GM23248 (cell line): ENCODE data around the gene NCMAP. TPM values are rescaled to one million over a fixed set of nuclear protein-coding genes. Genes with fewer than 3 reads are reported as not detected.

ENCODE experiments used
- DNase-seq: peaks from one replicate; pipeline ENCODE4 v3.0.0-alpha.2; 2015
- H2AFZ ChIP-seq: fragments of 200-600 bp; sonication (generic); 2 replicates; pipeline ENCODE4 v1.6.1; 2016; ENCODE audit warnings: antibody characterized with exemption
- H3F3A ChIP-seq: fragments of 200-600 bp; sonication (generic); 2 replicates; pipeline ENCODE4 v1.6.1; 2016; ENCODE audit warnings: mild to moderate bottlenecking, antibody characterized with exemption, mixed run types; ENCODE audit not compliant: insufficient read depth
- H3K27ac ChIP-seq: fragments of 200-600 bp; sonication (generic); 2 replicates; pipeline ENCODE4 v1.5.1; 2016; ENCODE audit warnings: mild to moderate bottlenecking
- H3K27me3 ChIP-seq: fragments of 200-600 bp; sonication (generic); replicated peaks from 2 replicates; pipeline ENCODE4 v1.6.1; 2016; ENCODE audit warnings: mild to moderate bottlenecking; ENCODE audit not compliant: insufficient read depth
- H3K36me3 ChIP-seq: fragments of 200-600 bp; sonication (generic); 2 replicates; pipeline ENCODE4 v1.6.1; 2016; ENCODE audit warnings: low read depth, mild to moderate bottlenecking
- H3K4me1 ChIP-seq: fragments of 200-600 bp; sonication (generic); 2 replicates; pipeline ENCODE4 v1.6.1; 2016; ENCODE audit warnings: mild to moderate bottlenecking; ENCODE audit not compliant: insufficient read depth
- H3K4me2 ChIP-seq: fragments of 200-600 bp; sonication (generic); one replicate; pipeline ENCODE4 v1.6.1; 2016; ENCODE audit warnings: mild to moderate bottlenecking; ENCODE audit not compliant: unreplicated experiment
- H3K4me3 ChIP-seq: fragments of 200-600 bp; sonication (generic); 2 replicates; pipeline ENCODE4 v1.5.1; 2016; ENCODE audit warnings: mild to moderate bottlenecking
- H3K79me2 ChIP-seq: fragments of 200-600 bp; sonication (generic); 2 replicates; pipeline ENCODE4 v1.6.1; 2016; ENCODE audit warnings: mild to moderate bottlenecking; ENCODE audit not compliant: insufficient read depth
- H3K9ac ChIP-seq: fragments of 200-600 bp; sonication (generic); 2 replicates; pipeline ENCODE4 v1.6.1; 2016; ENCODE audit warnings: mild to moderate bottlenecking
- H3K9me2 ChIP-seq: fragments of 200-600 bp; sonication (generic); 2 replicates; pipeline ENCODE4 v1.6.1; 2016; ENCODE audit warnings: mixed run types, mild to moderate bottlenecking, moderate library complexity; ENCODE audit not compliant: insufficient read depth
- H3K9me3 ChIP-seq: fragments of 200-600 bp; sonication (generic); one replicate; pipeline ENCODE4 v1.6.1; 2017; ENCODE audit warnings: low read depth
- H4K20me1 ChIP-seq: fragments of 200-600 bp; sonication (generic); 2 replicates; pipeline ENCODE4 v1.6.0; 2016; ENCODE audit not compliant: insufficient read depth
- EZH2 ChIP-seq: fragments of 200-600 bp; sonication (generic); IDR thresholded peaks from 2 replicates; pipeline ENCODE4 v1.6.1; 2018; ENCODE audit warnings: antibody characterized with exemption, mild to moderate bottlenecking; ENCODE audit not compliant: insufficient read depth, poor library complexity, severe bottlenecking
- EZH2phosphoT487 ChIP-seq: fragments of 200-600 bp; sonication (generic); IDR thresholded peaks from 2 replicates; pipeline ENCODE4 v1.6.1; 2018; ENCODE audit warnings: antibody characterized with exemption, moderate library complexity, mild to moderate bottlenecking, low read depth; ENCODE audit not compliant: insufficient read depth
- WGBS, 2 experiments: methylation state at CpG; one replicate each; pipeline ENCODE4 v1.1.6; 2015 to 2017; ENCODE audit warnings: low lambda C conversion rate in 2 of 2, low coverage in 1 of 2; ENCODE audit errors: missing lambda C conversion rate in 2 of 2; 5-methylcytosine and 5-hydroxymethylcytosine counted together
- in situ Hi-C: fragments of 300-500 bp; cut with MboI; formaldehyde crosslinking; loops from 2 replicates; pipeline ENCODE4 v1.15.0; 2020
- polyA plus RNA-seq: library from polyadenylated mRNA; unstranded; fragments of >200 nt; fragmentation: Nextera tagmentation; extraction: Ambion mirVana; gene quantifications from 2 replicates; pipeline ENCODE4 v1.2.1, GENCODE V29; 2016
- total RNA-seq: library from RNA; depleted of rRNA; stranded (reverse); fragments of >200 nt; shearing (Covaris generic); gene quantifications from 2 replicates; pipeline ENCODE4 v1.2.3, GENCODE V29; 2014

NCMAP gene
- total and polyA plus RNA-seq, 2 experiments from 2014 or later = not detected

DNA sequence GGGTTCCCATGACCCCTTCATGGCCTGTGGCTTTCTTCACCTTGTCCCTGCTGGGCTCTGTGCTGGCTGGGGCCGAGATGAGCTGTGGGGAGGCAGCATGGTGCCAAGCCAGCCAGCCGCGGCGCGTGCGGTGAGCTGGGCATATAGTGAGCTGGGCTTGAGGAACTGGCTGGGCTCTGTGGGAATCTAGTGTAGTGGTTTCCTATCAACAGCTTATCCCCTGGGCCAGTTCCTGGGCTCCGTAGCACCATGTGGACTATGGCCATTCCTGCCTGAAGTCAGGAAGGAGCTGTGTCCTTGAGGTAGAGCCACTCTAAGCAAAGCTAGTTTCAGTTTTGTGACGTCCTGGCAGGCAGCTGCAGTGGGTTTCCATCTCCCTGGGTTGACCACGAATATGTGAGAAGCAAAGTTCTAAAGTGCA, 1.8 kb downstream of the NCMAP start:
- in situ Hi-C loops = no loop called here
- Histone ChIP-seq H3K9me2 (no peaks in the 10 kb centered on the region), H3K9me3 (no peaks in the 10 kb centered on the region), H3K79me2 (no peaks in the 10 kb centered on the region), H2AFZ (no peak overlapping the region), H3K27me3 (peaks cover 43% of the 10 kb centered on the region), H3K36me3 (no peaks in the 10 kb centered on the region), H4K20me1 (no peaks in the 10 kb centered on the region), H3F3A (no peaks in the 10 kb centered on the region), H3K27ac (no peak overlapping the region), H3K4me2 (no peak overlapping the region), H3K4me1 (no peaks in the 10 kb centered on the region), H3K9ac (no peak overlapping the region), H3K4me3 (no peak overlapping the region)
- DNase-seq = no peak
- TF ChIP-seq EZH2phosphoT487 = no peak
- TF ChIP-seq EZH2 = no peak
- 68 to 80% methylated on average over 9 of the region's 9 CpGs for WGBS, 2 experiments

DNA sequence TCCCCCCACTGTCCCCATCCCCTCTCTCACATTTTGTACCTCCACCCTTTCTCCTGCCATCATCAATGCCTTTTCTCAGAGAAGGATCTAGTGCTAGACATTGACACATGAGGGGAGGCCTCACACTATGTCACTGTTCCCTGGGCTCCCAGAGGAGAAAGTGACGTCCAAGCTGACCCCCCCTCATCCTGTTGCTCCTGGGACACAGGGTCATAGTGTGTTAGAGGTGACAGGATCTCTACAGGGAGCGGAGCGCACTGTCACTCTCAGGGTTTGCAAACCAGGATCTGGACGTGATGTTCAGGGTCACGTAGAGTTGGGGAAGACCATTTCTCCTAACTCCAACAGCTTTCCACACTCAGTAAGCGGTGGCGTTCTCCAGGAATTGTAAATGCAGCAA, 2.6 kb downstream of the NCMAP start:
- DNase-seq = no peak
- no peaks in the 10 kb centered on the region for H4K20me1 ChIP-seq
- no peak overlapping the region for H3K9ac ChIP-seq
- WGBS, 2 experiments = 60 to 63% methylated on average over 7 of the region's 7 CpGs
- no peak overlapping the region for H3K27ac ChIP-seq
- H3K9me3 ChIP-seq = no peaks in the 10 kb centered on the region
- H3K36me3 ChIP-seq = no peaks in the 10 kb centered on the region
- H3K4me2 ChIP-seq = no peak overlapping the region
- H3K79me2 ChIP-seq = no peaks in the 10 kb centered on the region
- no peaks in the 10 kb centered on the region for H3K9me2 ChIP-seq
- peaks cover 43% of the 10 kb centered on the region for H3K27me3 ChIP-seq
- in situ Hi-C loops = no loop called here
- H3K4me1 ChIP-seq = no peaks in the 10 kb centered on the region
- no peak overlapping the region for H3K4me3 ChIP-seq
- TF ChIP-seq EZH2 (no peak), EZH2phosphoT487 (no peak)
- H3F3A ChIP-seq = no peaks in the 10 kb centered on the region
- no peak overlapping the region for H2AFZ ChIP-seq

DNA sequence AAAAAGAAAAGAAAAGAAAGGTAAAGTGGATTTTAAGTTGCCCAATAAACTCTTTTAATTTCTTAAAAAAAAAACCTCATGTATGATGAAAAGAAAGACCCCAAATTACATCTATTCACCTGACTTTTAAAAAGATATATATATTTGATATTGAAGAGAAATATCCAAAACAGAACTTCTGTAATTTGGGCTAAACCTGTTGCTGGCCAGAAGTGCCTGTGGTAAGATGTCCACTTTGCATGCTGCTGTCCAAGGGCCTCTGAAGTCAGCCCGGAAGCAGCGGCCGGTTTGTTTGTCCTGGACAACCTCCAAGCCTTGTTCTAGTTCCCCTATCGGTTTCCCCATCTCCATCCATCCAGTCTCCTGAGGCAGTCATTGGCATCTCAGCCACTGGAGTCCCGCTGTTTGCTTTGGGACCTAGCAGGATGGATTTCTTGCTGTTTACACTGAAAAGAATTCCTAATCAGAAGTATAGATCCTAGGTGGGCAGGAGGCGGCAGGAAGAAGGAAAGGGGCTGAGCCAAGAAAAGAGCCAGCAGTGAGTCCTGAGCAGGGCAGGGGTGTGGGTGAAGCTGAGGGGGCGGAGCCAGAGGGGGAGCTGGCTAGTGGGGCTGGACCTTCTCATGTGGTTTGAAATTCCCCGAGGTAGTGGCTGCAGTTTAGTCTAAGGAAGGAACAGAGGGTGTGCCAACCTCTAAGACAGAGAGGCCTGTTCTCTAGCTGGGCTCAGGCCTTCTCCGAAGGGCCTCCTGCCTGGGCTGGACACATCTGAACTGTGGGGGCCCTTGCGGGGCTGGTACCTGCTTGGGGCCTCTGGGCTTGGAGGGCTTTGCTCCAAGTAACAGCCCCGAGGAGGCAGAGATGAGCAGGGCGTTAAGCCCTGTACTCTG, 3.3 kb downstream of the NCMAP start:
- in situ Hi-C loops = no loop called here
- WGBS, 2 experiments = 44 to 55% methylated on average over 11 to 12 of the region's 12 CpGs
- DNase-seq = peak; percentile 57
- no peaks in the 10 kb centered on the region for H3K9me2 ChIP-seq
- H3K27ac ChIP-seq = no peak overlapping the region
- H3K36me3 ChIP-seq = no peaks in the 10 kb centered on the region
- no peaks in the 10 kb centered on the region for H3K79me2 ChIP-seq
- H3K4me2 ChIP-seq = no peak overlapping the region
- H3K4me3 ChIP-seq = no peak overlapping the region
- no peaks in the 10 kb centered on the region for H4K20me1 ChIP-seq
- TF ChIP-seq EZH2phosphoT487 = no peak
- TF ChIP-seq EZH2 = no peak
- H3K9ac ChIP-seq = no peak overlapping the region
- H3K9me3 ChIP-seq = no peaks in the 10 kb centered on the region
- no peak overlapping the region for H2AFZ ChIP-seq
- H3F3A ChIP-seq = no peaks in the 10 kb centered on the region
- no peaks in the 10 kb centered on the region for H3K4me1 ChIP-seq
- peaks cover 42% of the 10 kb centered on the region for H3K27me3 ChIP-seq

DNA sequence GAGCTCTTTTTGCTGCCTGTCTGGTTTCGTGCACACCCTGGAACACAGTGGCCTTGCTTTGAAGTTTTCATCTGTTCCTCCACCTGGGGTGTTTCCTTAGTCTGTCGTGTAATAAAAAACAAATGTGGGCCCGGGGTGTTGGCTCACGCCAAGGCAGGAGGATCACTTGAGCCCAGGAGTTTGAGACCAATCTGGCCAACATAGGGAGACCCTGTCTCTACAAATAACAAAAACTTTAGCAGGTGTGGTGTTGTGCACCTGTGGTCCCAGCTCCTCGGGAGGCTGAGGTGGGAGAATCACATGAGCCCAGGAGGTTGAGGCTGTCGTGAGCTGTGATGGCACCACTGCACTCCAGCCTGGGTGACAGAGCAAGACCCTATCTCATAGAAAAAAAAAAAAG, 4.5 kb downstream of the NCMAP start:
- Histone ChIP-seq H3K9me3 (no peaks in the 10 kb centered on the region), H3K9me2 (no peaks in the 10 kb centered on the region), H3F3A (no peaks in the 10 kb centered on the region), H3K79me2 (no peaks in the 10 kb centered on the region), H3K27ac (no peak overlapping the region), H3K27me3 (peaks cover 30% of the 10 kb centered on the region), H3K9ac (no peak overlapping the region), H2AFZ (no peak overlapping the region), H3K4me3 (no peak overlapping the region), H3K4me1 (no peaks in the 10 kb centered on the region), H3K4me2 (no peak overlapping the region), H4K20me1 (no peaks in the 10 kb centered on the region), H3K36me3 (no peaks in the 10 kb centered on the region)
- no peak for DNase-seq
- TF ChIP-seq EZH2 (no peak), EZH2phosphoT487 (no peak)
- in situ Hi-C loops = no loop called here
- 23 to 27% methylated on average over 6 of the region's 6 CpGs for WGBS, 2 experiments
